Anterior cingulate cortex (tissue), 58 donors: ENCODE data around the gene SH3BP5L.

Experiments used
- DNase-seq, 58 donors: peaks; one replicate each; lab custom pipeline; 2025; lab: John Stamatoyannopoulos, UW

SH3BP5L gene

DNA sequence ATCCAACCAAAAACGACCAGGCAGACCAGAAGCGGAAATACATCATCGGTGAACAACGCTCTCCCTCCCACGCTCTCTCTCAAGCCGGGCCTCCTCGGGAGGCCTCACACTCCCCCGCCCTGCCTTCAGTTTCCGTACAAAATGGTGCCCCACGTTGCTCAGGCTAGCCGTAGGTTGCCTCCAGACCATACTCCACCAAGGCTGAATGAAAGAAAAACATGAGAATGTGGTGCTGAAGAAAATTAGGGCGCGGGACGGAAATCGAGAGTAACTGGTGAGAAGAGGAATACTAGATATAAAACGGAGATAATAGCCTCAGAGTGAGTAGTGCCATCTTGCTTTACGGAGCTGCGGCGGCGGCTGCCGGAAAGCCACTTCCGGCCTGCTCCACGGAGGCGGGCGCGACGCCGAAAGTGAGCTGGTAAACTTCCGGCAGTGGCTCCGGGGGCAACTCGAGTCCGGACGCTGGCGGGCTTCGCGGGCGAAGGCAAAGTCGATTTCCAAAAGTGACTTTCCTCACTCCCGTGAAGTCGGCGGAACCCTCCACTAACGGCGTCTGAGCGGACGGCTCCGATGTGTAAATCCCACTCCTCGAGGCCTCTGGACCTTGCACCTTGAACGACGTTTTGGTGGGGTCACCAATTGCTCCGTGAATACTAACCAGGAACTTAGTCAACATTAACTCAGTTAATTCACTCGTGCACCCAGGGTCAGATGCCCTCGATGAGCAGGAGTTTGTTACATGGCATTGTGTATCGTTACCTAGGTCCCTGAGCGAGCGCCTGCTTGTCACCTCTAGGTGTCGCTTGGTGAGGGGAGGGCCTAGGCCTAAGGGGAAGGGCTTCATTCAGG lies at the start of gene SH3BP5L:
Gene SH3BP5L (minus strand): TSS at position 7 of the 852 bp plus-strand sequence. CDS start 980 bp downstream, outside the sequence.
- peak; percentile 72 to 99 (median 94) for DNase-seq

DNA sequence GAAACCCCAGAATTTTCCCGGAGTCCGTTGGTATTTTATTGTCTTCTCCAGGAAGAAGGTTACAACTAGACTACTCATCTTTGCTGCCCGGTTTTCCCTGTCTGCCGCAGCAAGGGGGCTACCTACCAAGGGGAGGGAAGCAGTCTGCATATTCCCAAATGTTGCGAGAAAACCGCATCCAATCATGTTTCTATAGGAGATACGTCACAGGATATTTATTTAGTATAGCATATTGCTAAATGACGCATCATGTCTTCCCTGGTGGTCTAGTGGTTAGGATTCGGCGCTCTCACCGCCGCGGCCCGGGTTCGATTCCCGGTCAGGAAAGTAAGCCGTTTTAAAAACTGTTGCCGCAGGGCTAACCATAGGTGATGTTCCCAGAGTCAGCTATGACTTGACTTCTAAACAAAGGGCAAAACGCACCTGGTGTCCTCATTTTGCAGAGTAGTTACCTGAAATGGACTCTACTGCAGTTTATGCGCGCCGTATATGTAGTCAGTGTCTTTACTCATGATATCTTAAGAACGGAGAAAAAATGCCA lies 48.3 kb upstream of the SH3BP5L start:
- peak in 48 of 58 donors; percentile 53 to 94 (median 78) for DNase-seq

DNA sequence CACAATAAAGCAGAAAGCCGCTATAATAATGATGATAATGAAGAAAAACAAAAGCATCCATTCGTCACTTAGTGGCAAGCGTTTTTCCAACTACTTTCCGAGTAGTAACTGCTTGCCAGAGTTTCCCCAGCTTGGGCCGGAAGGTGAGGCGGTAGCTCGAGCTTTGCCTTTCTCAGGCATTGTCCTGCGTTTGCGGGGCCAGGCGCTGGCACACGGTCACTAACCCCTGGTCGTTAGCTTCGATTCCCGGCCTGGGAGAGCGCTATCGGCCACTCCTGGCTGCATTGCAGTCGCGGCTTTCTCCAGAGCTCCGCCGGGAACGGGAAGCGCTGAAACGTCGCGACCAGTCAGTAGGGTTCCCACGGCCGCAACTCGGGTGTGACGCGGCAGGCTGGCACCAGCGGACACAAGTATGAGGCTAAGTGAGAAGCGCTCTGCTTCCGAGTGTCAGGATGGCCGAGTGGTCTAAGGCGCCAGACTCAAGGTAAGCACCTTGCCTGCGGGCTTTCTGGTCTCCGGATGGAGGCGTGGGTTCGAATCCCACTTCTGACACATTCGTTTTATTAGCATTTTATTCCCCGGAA lies 47.8 kb upstream of the SH3BP5L start:
- DNase-seq = peak; percentile 80 to 99 (median 94)

DNA sequence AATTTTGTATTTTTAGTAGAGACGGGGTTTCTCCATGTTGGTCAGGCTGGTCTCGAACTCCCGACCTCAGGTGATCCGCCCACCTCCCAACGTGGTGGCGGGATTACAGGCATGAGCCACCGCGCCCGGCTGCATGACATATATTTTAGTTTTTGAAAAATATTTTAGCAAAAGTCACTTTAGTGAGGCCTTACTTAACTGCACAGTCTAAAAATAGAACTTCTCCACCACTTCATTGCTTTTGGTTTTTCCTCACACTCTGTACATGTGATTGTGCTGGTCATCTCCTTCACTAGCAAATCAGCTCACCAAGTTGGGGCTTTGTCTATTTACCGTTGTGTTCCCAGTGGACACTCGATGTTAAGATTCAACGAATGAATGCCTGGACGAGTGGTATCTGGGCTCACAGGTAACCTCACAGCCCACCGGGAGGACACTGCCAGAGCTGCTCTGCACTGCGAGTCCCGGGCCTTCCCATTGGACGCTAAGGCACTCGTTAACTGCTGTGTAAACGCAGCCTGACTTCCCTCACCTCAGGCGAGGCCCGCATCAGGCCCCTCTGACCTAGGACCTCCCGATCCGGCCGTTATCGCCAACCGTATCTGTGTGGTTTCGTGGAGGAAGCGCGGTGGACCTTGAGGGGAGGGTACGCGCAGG lies 47.2 kb upstream of the SH3BP5L start:
- peak in 31 of 58 donors; percentile 20 to 81 (median 45) for DNase-seq

DNA sequence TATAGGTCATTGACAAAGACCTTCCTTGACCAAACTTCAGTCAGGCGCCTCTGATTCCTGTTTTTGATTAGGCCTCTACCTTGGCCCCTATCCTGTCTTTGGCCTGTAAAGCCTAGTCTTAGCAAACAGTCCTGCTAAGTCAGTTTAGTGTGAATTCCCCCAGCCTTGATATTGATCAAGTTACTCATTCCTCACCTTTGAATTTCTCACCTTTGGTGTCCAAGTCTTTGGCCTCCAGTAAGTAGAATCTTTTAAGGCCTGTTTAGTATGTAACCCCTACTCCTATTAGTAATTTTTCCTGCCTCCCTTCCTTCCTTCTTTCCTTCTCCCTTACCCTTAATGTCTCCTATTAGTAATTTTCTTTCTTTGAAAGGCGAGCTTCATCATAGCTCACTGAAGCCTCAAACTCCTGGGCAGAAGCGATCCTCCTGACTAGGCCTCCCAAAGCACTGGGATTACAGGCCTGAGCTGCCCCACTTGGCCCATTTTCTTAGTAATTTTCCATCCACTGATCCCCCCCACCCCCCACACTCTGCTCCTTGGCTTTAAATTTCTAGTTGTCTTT lies 46.2 kb upstream of the SH3BP5L start:
- no peak for DNase-seq

DNA sequence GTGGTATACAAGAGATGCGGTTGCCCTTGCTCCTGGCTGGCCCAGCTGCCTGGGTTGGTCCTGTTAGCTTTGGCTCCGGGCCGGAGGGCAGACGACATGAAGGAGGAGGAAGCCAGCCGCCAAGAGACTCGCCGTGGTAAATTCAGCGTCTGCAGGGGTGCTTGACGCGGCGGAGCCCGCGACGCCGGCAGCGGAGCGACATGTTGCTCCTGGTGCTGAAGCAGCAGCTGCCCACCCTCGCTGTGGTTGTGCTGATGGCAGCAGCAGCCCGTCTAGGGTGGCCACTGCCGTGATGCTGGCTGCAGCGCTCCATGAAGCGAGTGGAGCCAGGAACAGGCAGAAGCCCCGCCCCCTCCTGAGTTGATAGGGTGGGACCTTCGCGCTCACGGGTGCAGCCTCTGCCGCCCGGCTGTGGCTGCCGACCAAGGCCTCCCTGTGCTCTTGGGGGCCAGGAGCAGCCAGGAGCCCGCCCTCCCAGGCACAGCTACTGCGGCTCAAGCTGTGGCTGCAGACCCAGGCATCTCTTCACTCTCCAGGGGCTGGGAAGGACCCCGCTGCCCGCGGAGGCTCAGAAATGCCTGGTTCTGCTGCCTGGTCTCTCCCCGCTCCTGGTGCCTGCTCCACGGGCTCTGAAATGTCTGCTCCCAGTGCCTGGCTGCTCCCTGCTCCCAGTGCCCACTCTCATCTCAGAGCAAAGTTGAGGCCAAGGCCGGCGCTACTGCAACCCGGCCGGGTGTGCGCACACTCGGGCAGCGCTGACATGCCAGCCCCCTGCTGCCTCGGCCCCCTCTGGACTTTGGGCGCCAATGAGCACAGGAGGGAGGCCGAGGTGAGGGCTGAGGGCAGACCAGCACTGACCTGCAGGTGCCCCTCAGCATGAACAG lies 37.5 kb upstream of the SH3BP5L start:
- peak in 54 of 58 donors; percentile 33 to 89 (median 73) for DNase-seq

DNA sequence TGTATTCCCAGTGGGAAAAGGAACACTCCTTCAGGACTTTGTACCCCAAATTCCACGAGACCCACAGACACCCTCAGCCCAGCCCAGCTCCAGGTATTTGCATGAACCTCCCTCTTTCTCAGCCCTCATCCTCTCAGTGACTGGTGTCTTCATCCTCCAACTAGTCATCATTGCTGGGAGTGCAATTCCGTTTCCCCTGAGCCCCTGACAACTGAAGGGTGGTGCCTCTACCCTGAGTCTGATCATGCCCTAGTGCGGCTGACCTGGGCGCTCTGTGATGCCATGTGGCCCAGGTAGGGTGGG lies 36.9 kb upstream of the SH3BP5L start:
- DNase-seq = no peak

DNA sequence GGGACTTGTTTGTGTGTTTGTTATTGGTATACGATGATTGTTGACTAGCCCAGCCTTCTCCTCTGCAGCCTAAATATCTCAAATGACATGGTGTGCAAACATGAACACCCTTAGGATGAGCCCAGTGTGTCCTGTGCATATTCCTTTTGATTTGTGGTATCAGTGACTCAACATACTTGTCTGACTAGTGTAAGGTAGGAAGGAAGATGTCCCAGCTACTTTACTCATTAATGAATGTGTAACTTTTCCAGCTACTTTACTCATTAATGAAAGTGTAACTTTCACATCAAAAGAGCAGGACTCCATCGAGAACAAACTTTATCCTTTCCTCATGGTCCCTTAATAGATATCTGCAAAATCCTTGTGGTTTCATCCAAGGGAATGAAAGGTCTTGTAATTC lies 35.9 kb upstream of the SH3BP5L start:
- no peak for DNase-seq

DNA sequence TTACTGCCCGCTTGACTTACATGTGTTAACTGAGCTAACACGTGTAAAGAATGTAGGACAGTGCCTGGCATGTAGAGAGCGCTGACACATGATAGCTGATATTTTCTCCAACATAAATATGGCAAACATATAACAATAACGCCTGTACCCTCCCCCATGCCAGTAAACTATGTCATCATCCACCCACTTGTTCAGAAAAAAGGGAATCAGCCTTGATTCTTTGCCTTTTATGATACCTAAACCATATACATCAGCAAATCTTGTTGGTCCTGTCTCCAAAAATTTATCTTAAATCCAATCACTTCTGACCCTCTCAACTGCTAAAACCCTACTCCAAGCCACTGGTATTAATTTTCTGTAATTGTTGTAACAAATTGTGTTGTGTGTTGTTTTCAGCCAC lies 34.3 kb upstream of the SH3BP5L start:
- DNase-seq = no peak

DNA sequence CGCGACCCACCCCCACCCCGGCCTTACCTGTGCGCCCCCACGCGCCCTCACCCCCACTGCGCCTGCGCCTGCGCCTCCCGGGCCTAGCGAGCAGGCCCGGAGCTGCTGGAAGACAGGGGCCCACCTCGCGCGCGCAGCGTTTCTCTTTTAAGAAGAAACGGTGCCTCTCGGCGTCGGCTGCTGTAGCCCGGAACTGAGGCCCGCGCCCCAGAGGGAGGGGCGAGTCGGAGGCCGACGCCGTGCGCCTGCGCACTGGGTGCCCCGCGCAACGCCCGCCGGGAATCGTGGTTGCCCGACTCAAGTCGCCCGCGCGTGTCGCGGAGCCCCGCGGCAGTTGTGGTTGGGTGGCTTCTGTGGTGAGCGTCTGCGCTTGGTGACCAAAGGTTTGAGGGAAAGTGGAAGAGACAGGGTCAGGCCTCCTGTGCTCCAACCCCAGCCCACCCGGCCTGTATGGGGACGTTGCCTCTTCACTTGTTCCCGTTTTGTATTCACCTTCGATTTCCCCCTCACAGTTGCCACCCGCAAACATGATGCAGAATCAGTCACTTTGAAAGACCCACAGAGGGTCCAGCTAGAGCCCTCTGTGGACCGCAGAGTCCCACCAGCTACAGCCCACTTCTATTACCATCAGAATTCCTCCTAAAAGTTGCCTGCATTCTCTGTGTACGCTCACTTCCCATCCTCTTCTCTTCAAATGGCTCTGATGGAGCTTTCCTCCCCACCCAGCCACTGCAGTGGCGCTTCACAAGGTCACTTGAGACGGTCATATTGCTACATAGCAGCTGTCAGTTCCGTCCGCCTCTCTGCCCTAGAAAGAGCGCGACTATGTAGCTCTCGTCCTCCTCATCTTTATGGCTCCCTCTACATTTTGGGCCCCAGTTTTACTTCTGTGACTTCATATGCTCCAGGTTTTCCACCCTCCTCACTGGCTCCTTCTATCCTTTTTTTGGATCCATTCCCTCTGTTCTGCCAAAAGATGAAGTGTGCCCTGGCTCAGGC lies 33.5 kb upstream of the SH3BP5L start, which contains the start of gene ZNF692:
Gene ZNF692 (minus strand): TSS at position 195 of the 999 bp plus-strand sequence. CDS start 776 bp downstream, outside the sequence.
- peak; percentile 68 to 97 (median 94) for DNase-seq

DNA sequence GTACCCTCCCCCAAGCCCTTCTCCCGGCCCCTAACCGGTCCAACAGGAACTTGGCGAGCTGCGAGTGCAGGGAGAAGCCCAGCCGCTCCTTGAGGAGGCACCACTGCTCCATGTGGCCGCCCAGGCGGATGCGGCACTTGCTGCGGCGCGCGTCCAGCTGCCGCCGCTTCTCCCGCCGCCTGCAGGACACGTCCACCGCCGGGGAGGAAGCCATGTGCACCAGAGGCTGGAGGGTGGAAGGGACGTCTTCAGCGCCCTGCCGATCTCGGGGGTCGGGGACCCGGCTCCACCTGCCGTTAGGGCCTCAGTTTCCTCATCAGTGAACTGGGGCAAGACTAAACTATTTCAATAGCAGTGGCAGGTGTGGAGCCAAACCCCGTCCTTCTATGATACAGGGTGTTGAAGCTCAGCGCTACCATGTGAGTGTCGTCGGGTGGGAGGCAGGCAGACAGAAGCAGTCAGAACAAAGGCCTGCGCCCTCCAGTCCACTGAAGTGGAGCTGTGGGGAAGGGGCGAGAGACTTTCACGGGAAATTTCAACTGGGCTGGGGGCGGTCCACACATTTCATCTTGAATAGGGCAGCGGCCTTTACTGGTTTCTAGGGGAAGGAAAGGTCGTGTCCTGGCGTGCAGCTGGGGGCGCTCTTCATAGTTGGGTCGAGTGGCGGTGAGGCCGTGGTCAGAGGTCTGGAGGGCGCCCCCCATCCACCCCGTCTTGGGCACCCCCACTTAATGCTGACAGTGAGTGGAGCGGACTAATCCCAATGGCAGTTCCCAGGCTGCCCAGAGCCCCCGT lies 32.6 kb upstream of the SH3BP5L start:
- peak in 29 of 58 donors; percentile 15 to 83 (median 43) for DNase-seq

DNA sequence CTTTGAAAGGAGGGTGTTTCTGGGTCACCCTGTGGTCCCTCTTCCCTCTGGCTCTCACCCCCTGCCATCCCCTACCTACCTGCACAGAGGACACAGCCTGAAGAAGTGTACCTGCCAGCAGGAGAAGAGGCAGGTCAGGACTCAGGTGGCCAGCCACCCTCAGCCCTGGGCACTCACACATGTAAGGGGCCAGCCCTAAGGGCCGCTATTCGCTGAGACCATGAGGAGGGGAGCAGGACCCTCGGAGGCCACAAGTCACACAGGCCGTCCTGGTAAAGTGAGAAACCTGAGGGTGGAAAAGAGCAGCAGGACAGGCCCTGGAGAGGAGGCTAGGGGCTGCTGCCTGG lies 32.0 kb upstream of the SH3BP5L start:
- no peak for DNase-seq

DNA sequence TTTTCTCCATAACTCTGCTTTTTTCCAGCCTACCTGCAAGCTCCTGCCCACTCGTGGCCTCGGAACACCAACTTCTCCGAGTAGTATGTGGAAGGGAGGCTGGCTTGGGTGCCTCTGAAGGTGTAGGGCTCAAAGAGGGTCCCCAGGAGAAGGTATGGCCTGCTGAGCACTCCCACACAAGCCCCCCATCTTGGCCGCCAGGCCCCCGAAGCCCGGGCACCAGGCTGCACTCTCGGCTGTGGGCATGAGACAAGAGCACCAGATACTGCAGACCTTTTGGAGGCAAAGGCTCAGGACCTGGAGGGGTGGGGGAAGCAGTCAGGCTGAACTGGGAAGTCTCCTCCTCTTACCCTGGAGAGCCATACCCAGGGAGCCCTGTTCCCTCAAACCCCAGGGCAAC lies 31.5 kb upstream of the SH3BP5L start:
- DNase-seq = no peak

DNA sequence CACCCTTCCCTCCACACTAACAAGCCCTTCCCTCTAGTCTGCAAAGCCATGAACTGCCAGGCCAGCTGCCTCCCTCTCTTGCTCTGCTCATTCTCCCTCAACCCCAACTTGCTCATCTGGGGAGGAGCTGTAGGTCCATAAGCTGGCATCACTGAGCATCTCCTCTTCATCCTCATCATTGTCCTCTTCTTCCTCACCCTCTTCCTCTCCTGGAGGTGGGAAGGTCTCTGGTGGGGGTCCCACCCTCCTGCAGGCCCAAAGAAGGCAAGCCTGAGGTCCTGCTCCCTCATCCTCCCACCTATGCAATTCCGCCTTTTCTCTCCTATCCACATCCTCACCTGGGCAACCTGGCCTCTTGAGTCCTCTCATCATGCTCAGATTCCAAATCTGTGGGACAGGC lies 30.5 kb upstream of the SH3BP5L start:
- DNase-seq = no peak

DNA sequence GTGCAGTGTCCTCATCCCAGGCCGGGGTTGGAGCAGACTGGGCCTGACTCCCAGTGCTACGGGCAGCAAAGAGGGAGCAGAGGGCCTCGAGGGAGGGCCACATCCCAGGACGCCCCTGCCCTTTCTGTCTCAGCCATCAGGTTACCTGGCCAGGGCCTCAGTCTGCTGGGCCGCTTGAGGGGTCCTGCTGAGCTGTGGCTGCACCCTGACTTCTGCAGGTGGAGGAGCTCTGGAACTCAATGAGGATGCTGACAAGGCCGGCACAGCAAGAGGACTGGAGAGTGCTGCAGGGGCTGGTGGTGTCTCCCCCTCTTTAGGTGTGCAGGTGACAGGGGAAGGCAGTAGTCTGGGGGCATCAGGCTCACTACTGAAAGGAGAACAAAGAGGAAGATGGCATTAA lies 29.9 kb upstream of the SH3BP5L start:
- no peak for DNase-seq

DNA sequence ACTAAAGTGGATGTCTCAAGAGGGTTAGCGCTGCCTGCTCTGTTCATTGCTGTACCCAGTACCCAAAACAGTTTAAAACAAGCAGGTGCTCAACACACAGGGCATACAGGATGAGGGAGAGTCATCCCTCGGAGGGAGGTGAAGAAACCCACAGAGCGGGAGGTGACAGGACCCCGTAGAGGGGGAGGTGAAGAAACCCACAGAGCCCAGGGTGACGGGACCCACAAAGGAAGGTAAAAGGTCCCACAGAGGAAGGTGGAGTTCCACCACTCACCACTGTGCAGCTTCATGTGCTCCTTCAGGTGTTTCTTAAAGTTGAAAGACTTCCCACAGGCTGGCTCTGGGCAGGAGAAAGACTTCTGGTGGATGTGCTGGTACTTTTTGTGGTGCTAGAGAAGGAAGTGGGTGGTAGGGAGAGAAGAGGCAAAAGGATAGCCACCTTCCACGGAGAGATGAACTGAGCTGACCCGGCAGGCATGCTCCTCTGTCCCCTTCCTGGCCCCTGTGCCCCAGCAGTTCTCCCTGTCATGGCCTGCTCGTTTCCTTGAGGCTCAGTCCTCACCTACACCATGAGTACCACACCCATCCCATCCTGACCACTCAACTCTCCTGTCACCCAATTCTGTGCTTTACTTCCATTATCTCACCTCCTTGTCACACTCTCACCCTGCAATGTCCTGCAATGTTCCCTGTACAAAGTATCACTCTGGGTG lies 28.1 kb upstream of the SH3BP5L start:
- no peak for DNase-seq
